ENCODE data around the gene CCDC71.

The CCDC71 gene

GRCh38 chr3:49131040-49131439 is 35.1 kb downstream of the CCDC71 start:
- no peak for DNase-seq (ENCODE audit: low spot score)

- DNase-seq (ENCODE audit: low spot score), result no peak
These were observed 41.0 kb downstream of the CCDC71 start for GRCh38 chr3:49124991-49125670.

- DNase-seq (ENCODE audit: low spot score), result no peak
These were observed 41.9 kb downstream of the CCDC71 start for GRCh38 chr3:49124203-49124602.

GRCh38 chr3:49123687-49124086 is 42.4 kb downstream of the CCDC71 start:
- DNase-seq (ENCODE audit: low spot score), result no peak

GRCh38 chr3:49122886-49123545 is 43.1 kb downstream of the CCDC71 start:
- DNase-seq (ENCODE audit: low spot score), result no peak

GRCh38 chr3:49122451-49122850 is 43.7 kb downstream of the CCDC71 start:
- no peak for DNase-seq (ENCODE audit: low spot score)

GRCh38 chr3:49122022-49122421 is 44.1 kb downstream of the CCDC71 start:
- DNase-seq (ENCODE audit: low spot score), result no peak

- DNase-seq (ENCODE audit: low spot score), result no peak
These were observed 44.9 kb downstream of the CCDC71 start for GRCh38 chr3:49121132-49121736.

- peak; percentile 93 for DNase-seq (ENCODE audit: low spot score)
These were observed 45.5 kb downstream of the CCDC71 start, which contains the start of gene USP19 for GRCh38 chr3:49120438-49121131. Gene USP19, minus strand, starts transcription at chr3:49120823. Its CDS starts 1,678 bp downstream, at chr3:49119145.

GRCh38 chr3:49120096-49120437 is 46.1 kb downstream of the CCDC71 start:
- no peak for DNase-seq (ENCODE audit: low spot score)

- no peak for DNase-seq (ENCODE audit: low spot score)
These were observed 46.7 kb downstream of the CCDC71 start for GRCh38 chr3:49119439-49119838.

GRCh38 chr3:49119036-49119435 is 47.1 kb downstream of the CCDC71 start:
- DNase-seq (ENCODE audit: low spot score), result no peak

Data from CD4-positive, alpha-beta T cell treated with Interleukin-2 at 100 ng/mL for 4 hours (primary cell).